Skeletal muscle tissue (tissue), 4 donors: ENCODE measurements around the gene SEMA5A. TPM values are rescaled to one million over a fixed set of nuclear protein-coding genes. Genes with fewer than 3 reads are reported as not detected.

ENCODE experiments used
- H3K27ac ChIP-seq: one replicate; pipeline ENCODE4 v1.7.0; 2013; ENCODE audit warnings: mild to moderate bottlenecking, low read depth, low read length, inconsistent platforms
- H3K27me3 ChIP-seq, 3 donors: one replicate each; pipeline ENCODE4 v1.7.0; 2013; ENCODE audit warnings: low read length in 3 of 3; ENCODE audit not compliant: control insufficient read depth in 3 of 3, insufficient read depth in 3 of 3
- H3K36me3 ChIP-seq, 3 donors: one replicate each; pipeline ENCODE4 v1.7.0; 2013; ENCODE audit warnings: low read length in 3 of 3; ENCODE audit not compliant: control insufficient read depth in 3 of 3, insufficient read depth in 3 of 3
- H3K4me1 ChIP-seq, 3 donors: one replicate each; pipeline ENCODE4 v1.7.0; 2013; ENCODE audit warnings: low read length in 3 of 3, mild to moderate bottlenecking in 3 of 3; ENCODE audit not compliant: control insufficient read depth in 3 of 3, insufficient read depth in 3 of 3
- H3K4me3 ChIP-seq, 3 donors: one replicate each; pipeline ENCODE4 v1.7.0; 2013; ENCODE audit warnings: low read length in 3 of 3
- H3K9ac ChIP-seq, 3 donors: one replicate each; pipeline ENCODE4 v1.7.0; 2013; ENCODE audit warnings: low read length in 3 of 3, mild to moderate bottlenecking in 3 of 3, moderate library complexity in 2 of 3, low read depth in 1 of 3
- H3K9me3 ChIP-seq, 3 donors: one replicate each; pipeline ENCODE4 v1.7.0; 2013; ENCODE audit warnings: low read length in 3 of 3; ENCODE audit not compliant: control insufficient read depth in 3 of 3
- total RNA-seq: library from RNA; depleted of rRNA; stranded (reverse); fragments of >200 nt; gene quantifications from one replicate; pipeline ENCODE4 v1.2.3, GENCODE V29; 2014
- donor health status: Osteomylitis.

SEMA5A gene
- total RNA-seq, 1 donor from 2014 or later: 25.1 TPM

GRCh38 chr5:9467199-9468059 lies 78.4 kb downstream of the SEMA5A start:
- Histone ChIP-seq H3K27me3 (no peaks in the 10 kb centered on the region), H3K4me3 (no peak overlapping the region), H3K27ac (no peak overlapping the region), H3K4me1 (no peaks in the 10 kb centered on the region), H3K36me3 (no peaks in the 10 kb centered on the region), H3K9ac (no peak overlapping the region), H3K9me3 (no peaks in the 10 kb centered on the region)

- Histone ChIP-seq H3K36me3 (no peaks in the 10 kb centered on the region), H3K27ac (no peak overlapping the region), H3K4me1 (no peaks in the 10 kb centered on the region), H3K4me3 (no peak overlapping the region), H3K9me3 (no peaks in the 10 kb centered on the region), H3K27me3 (no peaks in the 10 kb centered on the region), H3K9ac (no peak overlapping the region)
Observed at GRCh38 chr5:9466697-9467096, 79.2 kb downstream of the SEMA5A start.

GRCh38 chr5:9464478-9464877 lies 81.4 kb downstream of the SEMA5A start:
- Histone ChIP-seq H3K9ac (no peak overlapping the region), H3K4me3 (no peak overlapping the region), H3K4me1 (no peaks in the 10 kb centered on the region), H3K9me3 (no peaks in the 10 kb centered on the region), H3K27me3 (no peaks in the 10 kb centered on the region), H3K27ac (no peak overlapping the region), H3K36me3 (no peaks in the 10 kb centered on the region)

GRCh38 chr5:9462109-9462508 lies 83.8 kb downstream of the SEMA5A start:
- H3K9me3 ChIP-seq: peaks cover 0 to 3% (median 0%) of the 10 kb centered on the region in 3 donors
- no peak overlapping the region for H3K27ac ChIP-seq
- no peaks in the 10 kb centered on the region for H3K4me1 ChIP-seq
- no peaks in the 10 kb centered on the region for H3K36me3 ChIP-seq
- no peak overlapping the region for H3K4me3 ChIP-seq
- no peak overlapping the region for H3K9ac ChIP-seq
- no peaks in the 10 kb centered on the region for H3K27me3 ChIP-seq

- H3K9ac ChIP-seq: no peak overlapping the region
- H3K9me3 ChIP-seq: peaks cover 0 to 3% (median 0%) of the 10 kb centered on the region in 3 donors
- H3K4me3 ChIP-seq: no peak overlapping the region
- no peaks in the 10 kb centered on the region for H3K4me1 ChIP-seq
- no peaks in the 10 kb centered on the region for H3K27me3 ChIP-seq
- no peaks in the 10 kb centered on the region for H3K36me3 ChIP-seq
- no peak overlapping the region for H3K27ac ChIP-seq
Observed at GRCh38 chr5:9460885-9461645, 84.8 kb downstream of the SEMA5A start.

GRCh38 chr5:9456435-9457042 lies 89.3 kb downstream of the SEMA5A start:
- no peaks in the 10 kb centered on the region for H3K27me3 ChIP-seq
- H3K9me3 ChIP-seq: peaks cover 1 to 9% (median 3%) of the 10 kb centered on the region in 3 donors
- no peaks in the 10 kb centered on the region for H3K36me3 ChIP-seq
- no peak overlapping the region for H3K4me3 ChIP-seq
- H3K9ac ChIP-seq: no peak overlapping the region
- no peaks in the 10 kb centered on the region for H3K4me1 ChIP-seq
- H3K27ac ChIP-seq: no peak overlapping the region

GRCh38 chr5:9455826-9456434 lies 89.9 kb downstream of the SEMA5A start:
- no peak overlapping the region for H3K4me3 ChIP-seq
- H3K4me1 ChIP-seq: no peaks in the 10 kb centered on the region
- H3K27ac ChIP-seq: no peak overlapping the region
- H3K9ac ChIP-seq: no peak overlapping the region
- peaks cover 1 to 9% (median 3%) of the 10 kb centered on the region in 3 donors for H3K9me3 ChIP-seq
- H3K36me3 ChIP-seq: no peaks in the 10 kb centered on the region
- no peaks in the 10 kb centered on the region for H3K27me3 ChIP-seq

GRCh38 chr5:9454491-9454890 lies 91.4 kb downstream of the SEMA5A start:
- H3K9me3 ChIP-seq: peaks cover 1 to 9% (median 3%) of the 10 kb centered on the region in 3 donors
- no peaks in the 10 kb centered on the region for H3K4me1 ChIP-seq
- H3K27ac ChIP-seq: no peak overlapping the region
- H3K9ac ChIP-seq: no peak overlapping the region
- H3K36me3 ChIP-seq: no peaks in the 10 kb centered on the region
- H3K4me3 ChIP-seq: no peak overlapping the region
- H3K27me3 ChIP-seq: no peaks in the 10 kb centered on the region

GRCh38 chr5:9454012-9454481 lies 91.8 kb downstream of the SEMA5A start:
- no peaks in the 10 kb centered on the region for H3K4me1 ChIP-seq
- H3K4me3 ChIP-seq: no peak overlapping the region
- no peaks in the 10 kb centered on the region for H3K27me3 ChIP-seq
- H3K9me3 ChIP-seq: peaks cover 0 to 9% (median 1%) of the 10 kb centered on the region in 3 donors
- H3K36me3 ChIP-seq: no peaks in the 10 kb centered on the region
- no peak overlapping the region for H3K9ac ChIP-seq
- H3K27ac ChIP-seq: no peak overlapping the region
